ENCODE measurements around the gene PABPN1.

The PABPN1 gene

GRCh38 chr14:23326491-23327332 is 5.5 kb downstream of the PABPN1 start:
- no peak for DNase-seq

- peak; percentile 76 for DNase-seq
Measured at GRCh38 chr14:23327947-23328744, 6.9 kb downstream of the PABPN1 start.

- no peak for DNase-seq
Measured at GRCh38 chr14:23335623-23336022, 14.4 kb downstream of the PABPN1 start.

- no peak for DNase-seq
Measured at GRCh38 chr14:23339506-23340268, 18.4 kb downstream of the PABPN1 start.

GRCh38 chr14:23344481-23344880 is 23.2 kb downstream of the PABPN1 start:
- DNase-seq: no peak

GRCh38 chr14:23345987-23346692 is 24.9 kb downstream of the PABPN1 start:
- no peak for DNase-seq

- no peak for DNase-seq
Measured at GRCh38 chr14:23346693-23347405, 25.6 kb downstream of the PABPN1 start.

- no peak for DNase-seq
Measured at GRCh38 chr14:23347406-23348296, 26.4 kb downstream of the PABPN1 start.

- DNase-seq: no peak
Measured at GRCh38 chr14:23348297-23348655, 27.0 kb downstream of the PABPN1 start.

- no peak for DNase-seq
Measured at GRCh38 chr14:23349156-23349845, 28.0 kb downstream of the PABPN1 start.

- no peak for DNase-seq
Measured at GRCh38 chr14:23351681-23352505, 30.6 kb downstream of the PABPN1 start.

GRCh38 chr14:23352506-23353432 is 31.5 kb downstream of the PABPN1 start, which contains the start of gene SLC22A17:
Gene SLC22A17 (minus strand): TSS chr14:23352887.
- peak; percentile 20 for DNase-seq

- no peak for DNase-seq
Measured at GRCh38 chr14:23353433-23353780, 32.1 kb downstream of the PABPN1 start.

- DNase-seq: no peak
Measured at GRCh38 chr14:23354990-23355389, 33.7 kb downstream of the PABPN1 start.

GRCh38 chr14:23355871-23356435 is 34.7 kb downstream of the PABPN1 start:
- no peak for DNase-seq

GRCh38 chr14:23356662-23357061 is 35.4 kb downstream of the PABPN1 start:
- DNase-seq: no peak

- no peak for DNase-seq
Measured at GRCh38 chr14:23357261-23357660, 36.0 kb downstream of the PABPN1 start.

GRCh38 chr14:23358042-23358441 is 36.8 kb downstream of the PABPN1 start:
- DNase-seq: no peak
